Ammon's horn (tissue), 1 donor: ENCODE results near the gene FNBP1.
"Not testable (repeated sequence)": the region's sequence is repeated elsewhere in the genome, so short reads cannot be mapped to it uniquely, and the experiment has no call there.

ENCODE experiments used
- DNase-seq: peaks from one replicate; pipeline ENCODE4 v3.0.0-alpha.2; 2016; ENCODE audit warnings: low spot score

FNBP1 gene

GRCh38 chr9:130021842-130022241 is 21.1 kb downstream of the FNBP1 start:
- DNase-seq = not testable (repeated sequence)

GRCh38 chr9:130021123-130021522 is 21.9 kb downstream of the FNBP1 start:
- no peak for DNase-seq

- peak; percentile 27 for DNase-seq
Observed at GRCh38 chr9:130020618-130021017, 22.4 kb downstream of the FNBP1 start.

GRCh38 chr9:130018265-130018664 is 24.7 kb downstream of the FNBP1 start:
- DNase-seq = no peak

- not testable (repeated sequence) for DNase-seq
Observed at GRCh38 chr9:130017510-130017909, 25.5 kb downstream of the FNBP1 start.

- DNase-seq = no peak
Observed at GRCh38 chr9:130017076-130017475, 25.9 kb downstream of the FNBP1 start.

GRCh38 chr9:130015353-130016019 is 27.5 kb downstream of the FNBP1 start:
- no peak for DNase-seq

- DNase-seq = no peak
Observed at GRCh38 chr9:130013326-130013725, 29.7 kb downstream of the FNBP1 start.

- DNase-seq = peak; percentile 22
Observed at GRCh38 chr9:130010151-130010988, 32.6 kb downstream of the FNBP1 start.

- DNase-seq = not testable (repeated sequence)
Observed at GRCh38 chr9:130009546-130009945, 33.4 kb downstream of the FNBP1 start.

- DNase-seq = no peak
Observed at GRCh38 chr9:130008538-130008937, 34.5 kb downstream of the FNBP1 start.

GRCh38 chr9:130006952-130007351 is 36.0 kb downstream of the FNBP1 start:
- not testable (repeated sequence) for DNase-seq

- DNase-seq = no peak
Observed at GRCh38 chr9:130003943-130004552, 38.9 kb downstream of the FNBP1 start.

- DNase-seq = no peak
Observed at GRCh38 chr9:130002320-130002719, 40.7 kb downstream of the FNBP1 start.

- no peak for DNase-seq
Observed at GRCh38 chr9:130001190-130001589, 41.8 kb downstream of the FNBP1 start.

- no peak for DNase-seq
Observed at GRCh38 chr9:129999141-129999510, 43.9 kb downstream of the FNBP1 start.

- no peak for DNase-seq
Observed at GRCh38 chr9:129998491-129999140, 44.4 kb downstream of the FNBP1 start.

GRCh38 chr9:129997706-129998105 is 45.3 kb downstream of the FNBP1 start:
- not testable (repeated sequence) for DNase-seq

GRCh38 chr9:129996161-129996830 is 46.7 kb downstream of the FNBP1 start:
- DNase-seq = no peak

- peak; percentile 55 for DNase-seq
Observed at GRCh38 chr9:129995409-129996160, 47.4 kb downstream of the FNBP1 start.

- DNase-seq = no peak
Observed at GRCh38 chr9:129994882-129995281, 48.1 kb downstream of the FNBP1 start.
